Astrocyte (in vitro differentiated cells and primary cell): ENCODE results near the gene HDAC8. TPM values are rescaled to one million over a fixed set of nuclear protein-coding genes. Genes with fewer than 3 reads are reported as not detected.
"Not testable (repeated sequence)": the region's sequence is repeated elsewhere in the genome, so short reads cannot be mapped to it uniquely, and the experiment has no call there.

Experiments
- DNase-seq: peaks from one replicate; pipeline ENCODE4 v3.0.0-alpha.2; 2010; ENCODE audit warnings: low read depth
- FAIRE-seq: peaks from 2 replicates; lab custom pipeline; 2011; peaks lifted over from hg19 to GRCh38; lab: Jason Lieb, UNC
- H2AFZ ChIP-seq: 2 replicates; pipeline ENCODE4 v1.6.0; 2012; ENCODE audit warnings: low read depth, low read length, inconsistent platforms
- H3K27ac ChIP-seq: 2 replicates; pipeline ENCODE4 v1.5.1; 2011; ENCODE audit warnings: low read depth, low read length, inconsistent platforms
- H3K27me3 ChIP-seq: 2 replicates; pipeline ENCODE4 v1.6.0; 2011; ENCODE audit warnings: low read length, inconsistent platforms; ENCODE audit not compliant: insufficient read depth
- H3K36me3 ChIP-seq: 2 replicates; pipeline ENCODE4 v1.5.1; 2011; ENCODE audit warnings: low read length, inconsistent platforms; ENCODE audit not compliant: insufficient read depth
- H3K4me1 ChIP-seq: 2 replicates; pipeline ENCODE4 v1.5.1; 2011; ENCODE audit warnings: low read length, inconsistent platforms; ENCODE audit not compliant: insufficient read depth
- H3K4me2 ChIP-seq: 2 replicates; pipeline ENCODE4 v1.6.0; 2012; ENCODE audit warnings: low read length, inconsistent platforms
- H3K4me3 ChIP-seq: 2 replicates; pipeline ENCODE4 v1.5.1; 2011; ENCODE audit warnings: low read depth, mild to moderate bottlenecking, low read length, inconsistent platforms; ENCODE audit not compliant: insufficient read depth
- H3K79me2 ChIP-seq: 2 replicates; pipeline ENCODE4 v1.6.0; 2012; ENCODE audit warnings: mild to moderate bottlenecking, low read length, inconsistent platforms; ENCODE audit not compliant: insufficient read depth
- H3K9ac ChIP-seq: 2 replicates; pipeline ENCODE4 v1.6.0; 2012; ENCODE audit warnings: mild to moderate bottlenecking, low read length, inconsistent platforms
- H3K9me3 ChIP-seq: 2 replicates; pipeline ENCODE4 v1.5.1; 2012; ENCODE audit warnings: low read depth, mild to moderate bottlenecking, low read length, inconsistent platforms; ENCODE audit not compliant: insufficient read depth
- H4K20me1 ChIP-seq: 2 replicates; pipeline ENCODE4 v1.6.0; 2012; ENCODE audit warnings: low read length, inconsistent platforms; ENCODE audit not compliant: insufficient read depth
- H3K27ac Mint-ChIP-seq: one replicate; pipeline ENCODE4 v1.8.0; 2021; ENCODE audit warnings: mild to moderate bottlenecking, mixed read lengths; ENCODE audit not compliant: unreplicated experiment
- H3K27me3 Mint-ChIP-seq: one replicate; pipeline ENCODE4 v1.8.0; 2021; ENCODE audit warnings: low read depth, mixed read lengths; ENCODE audit not compliant: unreplicated experiment
- H3K36me3 Mint-ChIP-seq: one replicate; pipeline ENCODE4 v1.8.0; 2021; ENCODE audit warnings: low read depth, mixed read lengths; ENCODE audit not compliant: unreplicated experiment
- H3K4me1 Mint-ChIP-seq: one replicate; pipeline ENCODE4 v1.8.0; 2021; ENCODE audit warnings: low read depth, mixed read lengths; ENCODE audit not compliant: unreplicated experiment
- H3K4me3 Mint-ChIP-seq: one replicate; pipeline ENCODE4 v1.8.0; 2021; ENCODE audit warnings: mild to moderate bottlenecking, moderate library complexity, mixed read lengths; ENCODE audit not compliant: unreplicated experiment
- H3K9me3 Mint-ChIP-seq: one replicate; pipeline ENCODE4 v1.8.0; 2021; ENCODE audit warnings: mild to moderate bottlenecking, mixed read lengths; ENCODE audit not compliant: unreplicated experiment
- EZH2 ChIP-seq: IDR thresholded peaks from 2 replicates; pipeline ENCODE4 v1.6.1; 2012; ENCODE audit warnings: mild to moderate bottlenecking, low read length, inconsistent platforms; ENCODE audit not compliant: insufficient read depth
- total RNA-seq: library from RNA; stranded (reverse); gene quantifications from 2 replicates; pipeline ENCODE4 v1.2.1, GENCODE V29; 2021
- TF ChIP-seq, protein P1 (sequence below): IDR thresholded peaks from 2 replicates; pipeline ENCODE4 v1.5.1; 2011; ENCODE audit warnings: low read depth, mild to moderate bottlenecking, inconsistent platforms, low read length, moderate library complexity; ENCODE audit not compliant: insufficient read depth

The HDAC8 gene
- total RNA-seq, 1 donor from 2014 or later = 23.6 TPM

DNA sequence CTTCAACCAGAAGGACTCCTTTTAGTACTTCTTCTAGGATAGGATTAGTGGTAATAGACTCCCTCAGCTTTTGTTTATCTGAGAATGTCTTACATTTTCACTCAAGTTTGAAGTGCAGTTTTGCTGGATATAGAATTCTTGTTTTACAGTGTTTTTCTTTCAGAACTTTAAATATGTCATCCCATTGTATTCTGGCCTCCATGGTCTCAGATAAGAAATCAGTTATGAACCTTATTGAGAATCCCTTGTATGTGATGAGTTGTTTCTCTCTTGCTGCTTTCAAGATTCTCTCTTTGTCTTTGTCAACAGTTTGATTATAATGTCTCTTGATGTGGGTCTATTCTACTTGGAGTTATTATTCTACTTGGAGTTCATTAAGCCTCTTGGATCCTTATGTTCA is 150.8 kb downstream of the HDAC8 start:
- DNase-seq = no peak
- Mint-ChIP-seq H3K9me3 (peaks cover 6% of the 10 kb centered on the region), H3K27ac (no peak overlapping the region)

DNA sequence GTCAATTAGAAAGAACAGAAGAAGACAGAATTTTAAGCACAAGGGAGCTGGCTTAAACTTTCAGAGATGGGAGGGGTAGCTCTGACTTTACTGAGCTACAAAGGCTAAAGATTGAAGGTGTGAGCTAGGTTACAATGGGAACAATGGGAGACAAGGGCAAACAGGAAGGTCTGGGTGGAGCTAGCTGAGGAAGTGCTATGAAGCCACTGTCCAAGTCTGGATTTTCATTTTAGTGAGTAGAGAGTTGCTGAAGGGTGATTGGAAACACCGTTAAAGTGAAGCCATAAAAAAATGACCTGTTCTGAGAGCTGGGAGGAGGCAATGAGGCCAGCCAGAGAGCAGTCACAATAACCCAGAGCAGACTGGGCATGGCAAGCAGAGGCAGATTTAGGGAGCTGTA is 162.7 kb downstream of the HDAC8 start:
- no peak overlapping the region for H3K27ac ChIP-seq
- no peak for FAIRE-seq
- H3K36me3 Mint-ChIP-seq = peaks cover 12% of the 10 kb centered on the region
- no peak overlapping the region for H3K9ac ChIP-seq
- H4K20me1 ChIP-seq = no peaks in the 10 kb centered on the region
- no peaks in the 10 kb centered on the region for H3K4me1 Mint-ChIP-seq
- H3K79me2 ChIP-seq = no peaks in the 10 kb centered on the region
- no peaks in the 10 kb centered on the region for H3K27me3 Mint-ChIP-seq
- no peaks in the 10 kb centered on the region for H3K27me3 ChIP-seq
- H3K4me2 ChIP-seq = no peak overlapping the region
- H3K27ac Mint-ChIP-seq = peak overlapping the region; percentile 66
- no peak overlapping the region for H2AFZ ChIP-seq
- peaks cover 4% of the 10 kb centered on the region for H3K9me3 Mint-ChIP-seq
- no peaks in the 10 kb centered on the region for H3K4me1 ChIP-seq
- H3K4me3 ChIP-seq = no peak overlapping the region
- H3K4me3 Mint-ChIP-seq = no peak overlapping the region
- H3K9me3 ChIP-seq = no peaks in the 10 kb centered on the region
- DNase-seq = no peak
- TF ChIP-seq, protein P1, sequence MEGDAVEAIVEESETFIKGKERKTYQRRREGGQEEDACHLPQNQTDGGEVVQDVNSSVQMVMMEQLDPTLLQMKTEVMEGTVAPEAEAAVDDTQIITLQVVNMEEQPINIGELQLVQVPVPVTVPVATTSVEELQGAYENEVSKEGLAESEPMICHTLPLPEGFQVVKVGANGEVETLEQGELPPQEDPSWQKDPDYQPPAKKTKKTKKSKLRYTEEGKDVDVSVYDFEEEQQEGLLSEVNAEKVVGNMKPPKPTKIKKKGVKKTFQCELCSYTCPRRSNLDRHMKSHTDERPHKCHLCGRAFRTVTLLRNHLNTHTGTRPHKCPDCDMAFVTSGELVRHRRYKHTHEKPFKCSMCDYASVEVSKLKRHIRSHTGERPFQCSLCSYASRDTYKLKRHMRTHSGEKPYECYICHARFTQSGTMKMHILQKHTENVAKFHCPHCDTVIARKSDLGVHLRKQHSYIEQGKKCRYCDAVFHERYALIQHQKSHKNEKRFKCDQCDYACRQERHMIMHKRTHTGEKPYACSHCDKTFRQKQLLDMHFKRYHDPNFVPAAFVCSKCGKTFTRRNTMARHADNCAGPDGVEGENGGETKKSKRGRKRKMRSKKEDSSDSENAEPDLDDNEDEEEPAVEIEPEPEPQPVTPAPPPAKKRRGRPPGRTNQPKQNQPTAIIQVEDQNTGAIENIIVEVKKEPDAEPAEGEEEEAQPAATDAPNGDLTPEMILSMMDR = no peak
- TF ChIP-seq EZH2 = no peak
- no peaks in the 10 kb centered on the region for H3K36me3 ChIP-seq

More for the DNA sequence above, 150.8 kb downstream of the HDAC8 start:
- Histone ChIP-seq H3K4me3 (no peak overlapping the region), H2AFZ (no peak overlapping the region), H3K4me2 (no peak overlapping the region), H4K20me1 (no peaks in the 10 kb centered on the region), H3K27me3 (no peaks in the 10 kb centered on the region), H3K79me2 (no peaks in the 10 kb centered on the region), H3K9ac (no peak overlapping the region), H3K9me3 (peaks cover 5% of the 10 kb centered on the region), H3K27ac (no peak overlapping the region), H3K36me3 (no peaks in the 10 kb centered on the region), H3K4me1 (no peaks in the 10 kb centered on the region)
- H3K4me1 Mint-ChIP-seq = no peaks in the 10 kb centered on the region
- H3K27me3 Mint-ChIP-seq = no peaks in the 10 kb centered on the region
- H3K36me3 Mint-ChIP-seq = peaks cover 24% of the 10 kb centered on the region
- no peak overlapping the region for H3K4me3 Mint-ChIP-seq
- no peak for FAIRE-seq
- TF ChIP-seq, protein P1 = no peak
- TF ChIP-seq EZH2 = no peak

DNA sequence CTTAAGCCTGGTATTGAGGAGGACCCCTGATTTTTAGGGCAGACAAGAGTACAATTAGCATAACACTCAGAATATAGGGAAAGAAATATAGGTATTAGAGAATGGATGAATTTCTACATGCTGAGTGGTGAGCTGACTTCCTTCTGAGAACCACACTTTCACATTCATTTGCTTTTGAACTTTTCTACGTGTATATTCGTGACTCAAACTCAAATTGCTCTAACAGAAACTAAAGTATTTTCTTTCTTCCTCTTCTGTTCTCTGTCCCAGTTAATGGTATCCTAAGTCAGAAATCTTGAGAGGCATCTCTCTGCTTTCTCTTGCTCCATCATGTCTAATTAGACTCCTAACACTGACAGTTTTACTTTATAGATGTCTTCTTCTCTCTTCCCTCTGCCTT is 163.8 kb downstream of the HDAC8 start:
- H3K79me2 ChIP-seq = no peaks in the 10 kb centered on the region
- Mint-ChIP-seq H3K9me3 (peaks cover 3% of the 10 kb centered on the region), H3K4me3 (no peak overlapping the region), H3K36me3 (peaks cover 10% of the 10 kb centered on the region), H3K4me1 (no peaks in the 10 kb centered on the region), H3K27me3 (no peaks in the 10 kb centered on the region), H3K27ac (no peak overlapping the region)
- H3K36me3 ChIP-seq = no peaks in the 10 kb centered on the region
- peak; percentile 90 for FAIRE-seq
- H3K4me3 ChIP-seq = no peak overlapping the region
- H3K9ac ChIP-seq = no peak overlapping the region
- no peak for TF ChIP-seq EZH2
- TF ChIP-seq, protein P1 = no peak
- no peaks in the 10 kb centered on the region for H3K9me3 ChIP-seq
- H2AFZ ChIP-seq = no peak overlapping the region
- H3K4me1 ChIP-seq = no peaks in the 10 kb centered on the region
- no peak overlapping the region for H3K27ac ChIP-seq
- H3K4me2 ChIP-seq = no peak overlapping the region
- H4K20me1 ChIP-seq = no peaks in the 10 kb centered on the region
- no peaks in the 10 kb centered on the region for H3K27me3 ChIP-seq
- DNase-seq = no peak

DNA sequence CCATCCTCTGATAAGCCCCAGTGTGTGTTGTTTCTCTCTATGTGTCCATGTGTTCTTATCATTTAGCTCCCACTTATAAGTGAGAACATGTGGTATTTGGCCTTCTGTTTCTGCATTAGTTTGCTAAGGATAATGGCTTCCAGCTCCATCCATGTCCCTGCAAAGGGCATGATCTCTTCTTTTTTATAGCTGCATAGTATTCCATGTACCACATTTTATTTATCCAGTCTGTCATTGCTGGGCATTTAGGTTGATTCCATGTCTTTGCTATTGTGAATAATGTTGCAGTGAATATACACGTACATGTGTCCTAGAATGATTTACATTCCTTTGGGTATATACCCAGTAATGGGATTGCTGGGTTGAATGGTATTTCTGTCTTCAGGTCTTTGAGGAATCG is 167.5 kb downstream of the HDAC8 start:
- H3K27ac Mint-ChIP-seq, H3K9ac ChIP-seq, H3K9me3 ChIP-seq, H3K36me3 Mint-ChIP-seq, H3K9me3 Mint-ChIP-seq, H4K20me1 ChIP-seq, H2AFZ ChIP-seq, H3K4me3 Mint-ChIP-seq, H3K27ac ChIP-seq, H3K4me2 ChIP-seq, H3K36me3 ChIP-seq, DNase-seq, FAIRE-seq, H3K4me3 ChIP-seq, H3K4me1 Mint-ChIP-seq, H3K27me3 Mint-ChIP-seq, H3K4me1 ChIP-seq, H3K79me2 ChIP-seq, H3K27me3 ChIP-seq: not testable (repeated sequence)
